Measurements from ENCODE around the gene TXNDC16.
A peak's percentile ranks its signal among the peaks of the same experiment; 100 is the strongest.

TXNDC16 gene

DNA sequence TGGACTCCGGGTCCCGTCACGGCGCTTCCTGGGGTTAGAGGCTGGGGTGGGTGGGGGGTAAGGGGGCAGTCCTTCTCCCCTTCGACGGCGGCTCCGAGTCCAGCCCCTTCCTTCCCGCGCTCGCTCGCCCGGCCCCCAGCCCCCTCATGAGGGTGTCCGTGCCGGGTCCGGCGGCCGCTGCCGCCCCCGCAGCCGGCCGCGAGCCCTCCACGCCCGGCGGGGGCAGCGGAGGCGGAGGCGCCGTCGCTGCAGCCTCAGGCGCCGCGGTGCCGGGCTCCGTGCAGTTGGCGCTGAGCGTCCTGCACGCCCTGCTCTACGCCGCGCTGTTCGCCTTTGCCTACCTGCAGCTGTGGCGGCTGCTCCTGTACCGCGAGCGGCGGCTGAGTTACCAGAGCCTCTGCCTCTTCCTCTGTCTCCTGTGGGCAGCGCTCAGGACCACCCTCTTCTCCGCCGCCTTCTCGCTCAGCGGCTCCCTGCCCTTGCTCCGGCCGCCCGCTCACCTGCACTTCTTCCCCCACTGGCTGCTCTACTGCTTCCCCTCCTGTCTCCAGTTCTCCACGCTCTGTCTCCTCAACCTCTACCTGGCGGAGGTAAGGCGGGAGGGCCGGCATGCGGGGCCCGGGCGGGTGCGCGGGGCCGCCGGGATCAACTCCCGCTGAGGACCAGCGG is 831 bp upstream of the TXNDC16 start:
- DNase-seq (ENCODE audit: extremely low spot score) = peak; percentile 47
- TF ChIP-seq, protein P1, sequence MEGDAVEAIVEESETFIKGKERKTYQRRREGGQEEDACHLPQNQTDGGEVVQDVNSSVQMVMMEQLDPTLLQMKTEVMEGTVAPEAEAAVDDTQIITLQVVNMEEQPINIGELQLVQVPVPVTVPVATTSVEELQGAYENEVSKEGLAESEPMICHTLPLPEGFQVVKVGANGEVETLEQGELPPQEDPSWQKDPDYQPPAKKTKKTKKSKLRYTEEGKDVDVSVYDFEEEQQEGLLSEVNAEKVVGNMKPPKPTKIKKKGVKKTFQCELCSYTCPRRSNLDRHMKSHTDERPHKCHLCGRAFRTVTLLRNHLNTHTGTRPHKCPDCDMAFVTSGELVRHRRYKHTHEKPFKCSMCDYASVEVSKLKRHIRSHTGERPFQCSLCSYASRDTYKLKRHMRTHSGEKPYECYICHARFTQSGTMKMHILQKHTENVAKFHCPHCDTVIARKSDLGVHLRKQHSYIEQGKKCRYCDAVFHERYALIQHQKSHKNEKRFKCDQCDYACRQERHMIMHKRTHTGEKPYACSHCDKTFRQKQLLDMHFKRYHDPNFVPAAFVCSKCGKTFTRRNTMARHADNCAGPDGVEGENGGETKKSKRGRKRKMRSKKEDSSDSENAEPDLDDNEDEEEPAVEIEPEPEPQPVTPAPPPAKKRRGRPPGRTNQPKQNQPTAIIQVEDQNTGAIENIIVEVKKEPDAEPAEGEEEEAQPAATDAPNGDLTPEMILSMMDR (IDR thresholded peaks at IDR 0.05; ENCODE audit: control extremely low read depth, extremely low read depth, low read depth, missing control alignments) = no peak
- CTCF ChIA-PET = interaction anchor here (1.0 to 1.9 kb wide), 5 partner anchors 9 to 253 kb away, joined by 3 to 8 read pairs (median 4); no protein-coding TSS in a partner anchor
- POLR2A ChIA-PET = interaction anchor here (0.6 to 1.0 kb wide), 3 partner anchors 27 to 177 kb away, joined by 3 to 6 read pairs (median 4); partner anchors contain the start of gene STYX

DNA sequence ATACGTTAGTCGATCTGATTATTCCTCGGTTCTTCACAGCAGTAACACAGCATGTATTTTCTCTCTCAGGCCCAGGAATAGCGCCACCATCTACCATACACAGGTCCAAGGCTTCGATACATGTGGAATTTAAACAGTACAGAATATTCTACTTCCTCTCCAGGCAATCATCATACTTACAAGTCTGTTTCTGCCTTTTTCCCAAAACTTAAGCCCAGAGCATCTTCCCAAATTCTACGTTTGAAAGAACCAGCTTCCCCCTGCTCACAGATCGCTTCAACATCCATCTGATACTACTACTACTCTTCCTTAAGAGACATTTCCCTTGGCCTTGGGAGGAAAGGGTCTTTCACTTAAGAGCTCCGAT is 626 bp downstream of the TXNDC16 start:
- peak; percentile 10 for DNase-seq (ENCODE audit: extremely low spot score)
- ChIA-PET POLR2A (interaction anchor here (0.7 to 1.0 kb wide), 3 partner anchors 105 to 178 kb away, joined by 3 to 6 read pairs (median 3); partner anchors contain the start of gene STYX), CTCF (interaction anchor here (0.8 to 1.9 kb wide), 7 partner anchors 8 to 191 kb away, joined by 3 to 8 read pairs (median 4); no protein-coding TSS in a partner anchor)
- TF ChIP-seq, protein P1 (IDR thresholded peaks at IDR 0.05; ENCODE audit: control extremely low read depth, extremely low read depth, low read depth, missing control alignments) = peak; percentile 40

DNA sequence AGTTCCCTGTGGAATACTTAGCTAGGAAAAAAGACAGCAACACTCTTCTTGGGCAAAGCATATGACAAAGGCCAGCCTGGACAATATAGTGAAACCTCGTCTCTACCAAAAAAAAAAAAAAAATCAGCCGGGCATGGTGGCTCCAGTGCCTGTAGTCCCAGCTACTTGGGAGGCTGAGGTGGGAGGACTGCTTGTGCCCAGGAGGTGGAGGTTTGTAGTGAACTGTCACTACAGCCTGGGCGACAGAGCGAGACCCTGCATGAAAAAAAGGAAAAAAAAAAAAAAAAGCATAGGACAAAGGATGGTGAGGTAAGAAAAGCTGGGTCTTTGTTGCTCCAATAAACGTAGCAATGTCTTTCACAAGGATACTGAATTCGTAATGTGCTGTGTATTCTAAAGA is 1.1 kb downstream of the TXNDC16 start:
- TF ChIP-seq, protein P1 (IDR thresholded peaks at IDR 0.05; ENCODE audit: control extremely low read depth, extremely low read depth, low read depth, missing control alignments) = no peak
- DNase-seq (ENCODE audit: extremely low spot score) = no peak
- CTCF ChIA-PET = interaction anchor here (0.7 to 1.9 kb wide), 4 partner anchors 8 to 13 kb away, joined by 3 to 8 read pairs (median 4); no protein-coding TSS in a partner anchor
- POLR2A ChIA-PET = interaction anchor here (0.7 kb wide), 1 partner anchor 104 kb away, joined by 3 read pairs; no protein-coding TSS in a partner anchor

DNA sequence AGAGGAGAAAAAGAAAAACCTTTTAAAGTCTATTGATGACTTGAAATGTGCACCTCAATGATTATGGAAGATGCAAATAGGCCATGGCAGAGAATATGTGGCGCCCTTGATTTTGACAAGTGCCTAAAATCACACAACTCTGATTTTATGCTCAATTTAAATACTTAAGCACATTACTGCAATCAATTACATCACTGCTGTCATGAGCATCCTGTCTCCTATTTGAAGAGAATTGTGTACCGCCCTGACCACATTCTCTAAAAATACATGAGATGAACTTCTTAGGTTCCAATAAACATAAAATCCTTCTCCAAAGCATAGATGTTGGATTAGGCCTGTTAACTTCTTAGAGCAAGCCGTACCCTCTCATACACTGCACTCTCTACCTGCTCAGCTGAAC is 1.6 kb downstream of the TXNDC16 start:
- POLR2A ChIA-PET = no interaction called here
- CTCF ChIA-PET = interaction anchor here (0.7 to 0.8 kb wide), 2 partner anchors 9 to 10 kb away, joined by 3 read pairs; no protein-coding TSS in a partner anchor
- TF ChIP-seq, protein P1 (IDR thresholded peaks at IDR 0.05; ENCODE audit: control extremely low read depth, extremely low read depth, low read depth, missing control alignments) = no peak
- no peak for DNase-seq (ENCODE audit: extremely low spot score)

DNA sequence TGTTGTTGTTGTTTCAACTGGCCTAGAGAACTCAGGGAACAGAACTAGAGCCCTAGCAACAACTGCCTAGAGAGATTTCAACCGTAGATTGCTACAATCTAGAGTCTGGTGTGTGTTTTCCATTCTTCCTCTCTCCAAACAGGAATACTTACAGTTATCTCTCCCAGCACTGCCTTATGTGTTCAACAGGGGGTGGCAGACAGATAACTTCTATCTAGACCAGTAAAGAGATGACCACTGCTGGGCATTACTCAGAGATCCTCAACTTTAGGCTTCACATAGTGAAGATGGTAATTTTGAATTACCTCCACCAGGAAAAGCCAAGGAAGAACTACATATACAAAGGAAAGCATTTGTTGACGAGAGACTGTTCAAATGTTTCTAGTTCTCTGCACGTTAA is 4.8 kb downstream of the TXNDC16 start:
- TF ChIP-seq, protein P1 (IDR thresholded peaks at IDR 0.05; ENCODE audit: control extremely low read depth, extremely low read depth, low read depth, missing control alignments) = no peak
- no peak for DNase-seq (ENCODE audit: extremely low spot score)
- ChIA-PET CTCF (no interaction called here), POLR2A (no interaction called here)

DNA sequence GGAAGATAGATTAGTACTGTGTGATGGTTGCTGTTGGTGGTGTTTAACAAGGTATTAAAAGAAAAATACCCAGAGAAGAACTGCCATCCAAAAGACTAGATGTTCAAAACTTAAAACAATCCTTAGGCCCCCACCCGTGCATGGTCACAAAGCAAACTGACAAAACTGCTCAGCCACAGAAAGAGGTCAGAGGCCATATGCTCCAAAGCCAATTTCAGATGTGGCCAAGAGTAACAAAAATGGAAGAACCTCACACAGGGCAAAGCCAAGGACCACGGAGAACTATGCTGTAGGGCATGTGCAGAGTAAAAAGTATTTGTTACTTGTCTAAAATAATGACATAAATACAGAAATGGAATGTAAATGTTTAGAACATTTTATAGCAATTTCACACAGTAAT is 5.3 kb downstream of the TXNDC16 start:
- no peak for DNase-seq (ENCODE audit: extremely low spot score)
- TF ChIP-seq, protein P1 (IDR thresholded peaks at IDR 0.05; ENCODE audit: control extremely low read depth, extremely low read depth, low read depth, missing control alignments) = no peak
- ChIA-PET CTCF (interaction anchor here (1.0 kb wide), 1 partner anchor 11 kb away, joined by 3 read pairs; no protein-coding TSS in a partner anchor), POLR2A (no interaction called here)
